GM21515 (cell line): ENCODE data around the gene ST6GALNAC3.
"Not testable (repeated sequence)": the region's sequence is repeated elsewhere in the genome, so short reads cannot be mapped to it uniquely, and the experiment has no call there.

ENCODE experiments used
- ATAC-seq: cut with Tn5 transposase; IDR thresholded peaks from one replicate; pipeline ENCODE4 v1.9.1; 2021; ENCODE audit not compliant: unreplicated experiment

ST6GALNAC3 gene

DNA sequence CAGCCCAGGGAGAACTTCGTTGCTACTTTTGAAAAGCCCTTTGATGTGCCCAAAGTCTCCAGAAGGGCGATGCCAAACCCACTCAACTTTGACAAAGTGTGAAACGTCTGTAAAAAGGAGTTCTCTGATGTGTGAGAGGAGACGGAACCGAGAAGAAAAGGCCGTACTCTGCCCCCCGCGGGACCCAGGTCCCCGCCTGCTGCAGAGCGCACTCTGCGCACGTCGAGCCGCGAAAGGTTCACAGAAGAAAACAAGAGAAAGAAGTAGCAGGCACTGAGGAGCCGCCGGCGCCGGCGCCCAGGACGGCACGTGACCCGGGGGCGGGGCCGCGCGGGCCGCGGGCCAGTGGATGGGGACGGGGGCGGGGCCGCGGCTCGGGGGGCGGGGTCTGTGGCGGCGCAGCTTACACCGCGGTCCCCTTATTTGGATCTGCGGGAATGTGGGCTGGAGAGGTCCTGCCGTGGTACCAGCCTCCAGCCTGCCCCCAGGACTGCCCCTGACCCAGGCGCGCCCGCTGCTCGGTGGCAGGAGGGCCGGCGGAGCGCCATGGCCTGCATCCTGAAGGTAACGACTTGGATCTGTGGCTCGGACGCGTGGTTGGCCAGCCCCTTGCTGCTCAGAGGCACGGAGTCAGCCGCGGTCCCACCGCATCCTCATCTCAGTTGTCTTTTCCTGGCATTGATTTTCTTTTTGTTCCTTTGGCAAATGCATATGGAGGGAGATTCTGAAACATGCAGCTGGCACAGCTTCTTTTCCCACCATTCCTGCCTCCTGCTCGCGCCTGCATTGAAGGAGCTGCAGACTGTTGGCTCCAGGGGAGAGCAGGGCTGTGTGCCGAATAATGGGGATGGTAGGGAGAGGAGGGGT, at the start of gene ST6GALNAC3:
Gene ST6GALNAC3, plus strand, starts transcription at position 426 of the 867 bp plus-strand sequence.
- peak; percentile 86 for ATAC-seq

DNA sequence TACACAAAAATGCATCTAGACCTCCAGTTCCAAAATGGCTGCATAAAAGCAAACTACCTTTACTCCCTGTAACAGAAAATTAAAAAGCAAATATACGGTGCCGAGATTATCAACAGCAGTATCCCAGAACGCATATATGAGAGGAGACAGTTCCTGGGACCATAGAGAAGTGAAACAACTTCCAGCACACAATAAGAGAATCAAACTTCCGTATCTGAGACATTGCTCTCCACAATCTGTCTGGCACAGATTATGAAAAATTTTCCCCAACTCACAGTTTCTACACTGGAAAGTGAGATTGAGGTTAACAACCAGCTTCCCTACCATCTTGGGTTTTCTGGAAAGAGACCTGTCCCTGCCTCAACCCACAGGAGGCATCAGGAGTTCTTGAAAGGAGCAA, 47.2 kb upstream of the ST6GALNAC3 start:
- ATAC-seq, result no peak

DNA sequence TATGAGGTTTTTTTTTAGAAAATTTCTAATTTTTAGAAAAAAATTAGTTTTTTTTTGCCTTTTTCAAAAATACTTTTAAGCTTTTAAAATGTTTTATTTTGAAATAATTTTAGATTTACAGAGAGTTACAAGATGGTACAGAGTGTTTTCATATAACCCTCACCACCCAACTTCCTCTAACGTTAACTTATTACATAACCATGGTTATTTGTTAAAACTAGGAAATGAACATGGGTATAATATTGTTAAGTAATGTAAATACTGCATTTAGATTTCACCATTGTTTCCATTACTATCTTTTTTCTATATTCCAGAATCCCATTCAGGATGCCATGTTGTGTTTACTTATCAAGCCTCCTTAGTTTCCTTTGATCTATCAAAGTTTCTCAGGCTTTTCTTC, 45.2 kb upstream of the ST6GALNAC3 start:
- no peak for ATAC-seq

DNA sequence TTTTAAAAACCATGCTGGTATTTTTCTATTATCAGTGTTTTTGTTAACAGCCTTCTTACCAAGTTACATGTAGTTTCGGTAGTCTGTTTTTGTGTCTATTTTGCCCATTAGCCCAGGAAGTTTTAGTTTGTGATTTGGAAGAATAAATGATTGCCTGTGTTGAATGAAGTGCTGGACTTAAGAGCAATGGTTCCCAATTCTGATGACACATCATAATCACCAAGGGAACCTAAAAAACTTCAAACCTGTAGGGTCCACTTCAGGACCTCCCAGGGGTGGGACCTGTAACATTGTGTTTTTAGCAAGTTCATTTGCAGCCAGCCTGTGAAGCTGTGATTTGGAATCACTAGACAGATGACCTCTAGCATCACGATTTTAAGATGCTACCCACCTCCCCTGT, 43.0 kb upstream of the ST6GALNAC3 start:
- ATAC-seq, result no peak

DNA sequence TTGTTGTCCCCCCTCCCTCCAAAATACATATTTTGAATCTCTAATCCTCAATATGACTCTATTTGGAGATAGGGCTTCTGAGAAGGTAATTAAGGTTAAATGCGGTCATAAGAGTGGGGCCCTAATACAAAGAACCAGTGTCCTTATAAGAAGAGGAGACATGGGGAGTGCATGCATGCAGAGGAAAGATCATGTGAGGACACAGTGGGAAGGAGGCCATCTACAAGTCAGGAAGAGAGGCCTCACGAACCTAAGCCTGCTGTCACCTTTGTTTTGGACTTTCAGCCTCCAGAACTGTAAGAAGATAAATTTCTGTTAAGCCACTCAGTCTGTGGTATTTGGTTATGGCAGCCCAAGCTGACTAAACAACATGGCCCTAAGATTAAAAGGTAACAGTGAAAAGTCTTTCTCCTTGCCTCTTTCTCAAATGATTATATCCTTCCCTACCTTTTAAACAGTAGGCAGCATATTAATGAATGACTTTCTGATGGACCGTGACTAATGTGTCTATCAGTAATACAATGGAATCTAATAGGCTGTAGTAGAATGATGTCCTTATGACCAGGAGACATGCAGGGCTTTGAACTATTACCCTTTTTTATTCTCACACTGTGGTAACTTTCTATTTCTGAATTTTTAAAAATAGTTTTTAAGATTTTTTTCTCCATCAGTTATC, 40.6 kb upstream of the ST6GALNAC3 start:
- ATAC-seq, result no peak

GRCh38 chr1:76035053-76035452, 39.5 kb upstream of the ST6GALNAC3 start:
- no peak for ATAC-seq

DNA sequence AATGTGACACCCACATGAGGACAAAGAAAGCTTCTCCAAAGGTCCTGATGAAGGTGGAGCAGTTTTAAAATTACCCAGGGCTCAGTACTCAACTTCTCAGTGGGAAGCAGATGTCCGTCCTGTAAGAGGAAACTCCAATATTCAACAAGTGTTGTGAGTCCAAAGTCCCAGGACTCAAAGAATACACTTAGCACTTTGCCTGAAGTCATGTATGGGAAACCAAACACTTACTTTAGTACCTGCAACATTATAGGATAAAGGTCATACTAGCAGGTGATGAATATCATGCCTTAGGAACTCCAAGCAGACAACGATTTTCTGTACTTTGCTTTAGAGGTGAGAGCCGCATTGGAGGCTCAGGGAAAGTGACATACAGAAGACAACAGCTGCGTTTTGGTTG, 37.2 kb upstream of the ST6GALNAC3 start:
- no peak for ATAC-seq

- no peak for ATAC-seq
Observed at GRCh38 chr1:76038287-76039004, 36.1 kb upstream of the ST6GALNAC3 start.

GRCh38 chr1:76046149-76046548, 28.4 kb upstream of the ST6GALNAC3 start:
- no peak for ATAC-seq

DNA sequence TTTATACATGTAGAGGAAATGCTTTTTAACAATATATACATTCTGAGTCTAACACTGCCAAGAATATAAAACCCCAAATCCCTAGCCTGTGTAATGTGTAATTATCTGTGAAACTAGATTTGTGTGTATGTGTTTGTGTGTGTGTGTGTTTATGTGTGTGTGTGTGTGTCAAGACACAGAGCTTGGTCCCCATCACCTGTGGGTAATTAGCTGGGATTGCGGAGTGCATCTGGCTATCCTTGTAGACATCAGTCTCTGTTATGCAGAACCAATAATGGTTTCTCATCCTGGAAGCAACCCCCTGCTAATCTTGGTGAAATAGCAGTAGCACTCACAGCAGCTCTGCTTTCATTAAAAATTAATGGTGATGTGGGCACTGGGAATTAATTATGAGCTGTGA, 26.3 kb upstream of the ST6GALNAC3 start:
- no peak for ATAC-seq

DNA sequence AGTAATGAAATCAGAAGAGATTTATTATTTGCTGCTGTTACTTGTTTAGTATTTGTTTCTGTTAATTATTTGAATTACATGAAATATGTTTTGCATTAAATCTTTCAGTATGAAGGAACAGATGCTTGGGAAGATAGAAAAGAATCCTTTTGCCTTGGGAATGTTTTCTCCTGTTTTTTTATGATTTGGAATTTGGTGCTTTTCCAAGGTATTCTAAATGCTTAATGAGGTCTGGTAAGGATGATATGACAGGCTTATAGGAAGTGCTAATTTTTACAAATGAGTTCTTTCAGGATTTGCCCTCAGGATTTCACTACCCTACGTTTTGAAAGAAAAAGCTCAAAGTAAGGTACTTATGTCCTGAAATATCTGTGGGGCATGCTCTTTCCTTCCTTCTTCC, 25.6 kb upstream of the ST6GALNAC3 start:
- no peak for ATAC-seq

- no peak for ATAC-seq
Observed at GRCh38 chr1:76049498-76049897, 25.0 kb upstream of the ST6GALNAC3 start.

GRCh38 chr1:76050073-76050472, 24.5 kb upstream of the ST6GALNAC3 start:
- not testable (repeated sequence) for ATAC-seq

GRCh38 chr1:76053021-76053420, 21.5 kb upstream of the ST6GALNAC3 start:
- ATAC-seq, result no peak

GRCh38 chr1:76054359-76054758, 20.2 kb upstream of the ST6GALNAC3 start:
- ATAC-seq, result no peak

DNA sequence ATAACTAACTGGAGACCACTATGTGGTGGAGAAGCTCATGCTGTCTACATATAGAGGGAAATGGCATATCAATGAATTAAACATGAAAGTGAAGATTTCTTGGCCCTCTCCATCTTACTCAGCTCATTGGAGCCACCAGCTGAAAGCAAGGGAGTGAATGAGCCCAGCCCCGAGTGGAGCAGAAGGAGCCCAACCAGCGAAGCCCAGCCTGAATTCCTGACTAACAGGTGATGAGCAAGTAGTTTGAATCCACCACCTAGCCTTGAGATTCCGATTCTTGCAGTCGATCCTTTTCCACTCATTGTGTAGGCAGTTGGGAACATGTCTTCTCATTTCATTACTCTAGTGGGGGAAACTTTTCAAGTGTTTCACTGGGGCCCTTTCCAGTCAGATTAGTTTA, 18.6 kb upstream of the ST6GALNAC3 start:
- ATAC-seq, result no peak

DNA sequence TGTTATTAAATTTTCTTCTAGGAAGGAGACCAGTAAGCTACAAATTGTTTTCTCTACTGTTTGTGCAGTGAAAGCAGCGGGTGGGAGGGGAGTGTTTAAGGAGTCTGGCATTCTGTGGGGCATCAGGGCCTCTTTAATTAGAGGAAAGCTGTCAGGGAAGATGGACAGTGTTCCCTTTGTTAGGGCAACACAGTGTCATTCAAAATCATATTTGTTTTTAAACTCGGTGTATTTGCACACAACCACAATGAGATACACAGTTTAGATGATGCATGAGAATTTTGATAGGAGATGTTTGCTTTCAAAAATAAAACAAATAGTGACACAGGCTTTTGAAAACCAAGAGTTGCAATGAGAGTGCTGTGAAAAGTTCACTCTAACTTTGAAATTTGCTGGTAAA, 15.1 kb upstream of the ST6GALNAC3 start:
- no peak for ATAC-seq

GRCh38 chr1:76065270-76065669, 9.3 kb upstream of the ST6GALNAC3 start:
- no peak for ATAC-seq

DNA sequence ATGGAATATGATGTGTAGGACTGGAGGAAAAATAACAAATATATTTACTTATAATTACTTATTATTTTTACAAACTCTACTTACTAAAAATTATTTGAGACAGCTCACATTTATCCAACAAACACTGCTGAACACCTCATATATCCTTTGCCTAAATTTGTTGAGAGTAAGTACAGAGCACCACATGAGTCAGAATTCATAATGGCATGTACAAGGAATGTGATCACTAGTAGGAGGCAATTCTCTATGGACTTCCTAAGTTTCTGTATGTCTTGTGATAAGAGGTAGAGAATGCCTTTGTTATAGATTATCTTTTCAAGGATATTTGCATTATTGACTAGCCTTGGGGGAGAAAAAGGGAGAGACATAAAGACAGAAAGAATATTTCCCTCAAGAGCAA, 8.2 kb upstream of the ST6GALNAC3 start:
- ATAC-seq, result no peak

GRCh38 chr1:76068542-76068941, 6.0 kb upstream of the ST6GALNAC3 start:
- no peak for ATAC-seq

DNA sequence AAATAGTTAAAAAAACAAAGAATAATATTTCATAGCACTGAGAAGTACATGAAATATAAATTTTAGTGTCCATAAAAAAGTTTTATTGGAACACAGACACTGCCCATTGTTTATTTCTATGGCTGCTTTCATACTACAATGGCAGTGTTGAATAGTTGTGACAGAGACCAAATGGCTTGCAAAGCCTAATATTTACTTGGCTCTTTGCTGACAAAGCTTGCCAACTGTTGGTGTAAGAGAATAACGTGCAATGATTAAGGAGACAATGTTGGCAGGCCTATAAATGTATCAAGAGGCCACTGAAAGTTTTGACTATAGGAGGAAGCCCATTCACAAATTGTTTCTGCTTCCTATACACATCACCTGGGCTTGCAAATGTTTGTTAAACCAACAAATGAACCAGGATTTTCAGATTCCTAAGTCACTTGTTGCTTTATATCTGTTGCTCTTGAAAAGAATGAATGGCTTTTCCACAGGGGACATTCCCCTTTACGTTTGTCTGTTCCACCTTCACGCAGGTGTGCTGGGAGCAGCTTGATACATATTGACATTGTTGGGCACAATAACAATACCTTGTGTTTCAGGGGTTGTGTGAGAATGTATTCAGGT, 5.5 kb upstream of the ST6GALNAC3 start:
- no peak for ATAC-seq
